ENCODE results near the gene GPR162.
A peak's percentile ranks its signal among the peaks of the same experiment; 100 is the strongest.

The GPR162 gene

GRCh38 chr12:6837370-6838060 is 15.9 kb downstream of the GPR162 start:
- H3K27me3 ChIP-seq (ENCODE audit: insufficient read depth, low read depth, severe bottlenecking) = no peaks in the 10 kb centered on the region
- no peaks in the 10 kb centered on the region for H3K9me3 ChIP-seq (ENCODE audit: severe bottlenecking)
- peak overlapping the region; percentile 98 for H3K27ac ChIP-seq
- no peak for TF ChIP-seq CTCF (IDR thresholded peaks at IDR 0.05; ENCODE audit: low read depth, low read length)
- H3K36me3 ChIP-seq = peaks cover 81% of the 10 kb centered on the region
- H3K4me3 ChIP-seq (ENCODE audit: low read depth, low read length) = no peak overlapping the region
- no peak for DNase-seq

GRCh38 chr12:6838854-6839253 is 17.2 kb downstream of the GPR162 start:
- Histone ChIP-seq H3K4me3 (ENCODE audit: low read depth, low read length) (no peak overlapping the region), H3K27me3 (ENCODE audit: insufficient read depth, low read depth, severe bottlenecking) (no peaks in the 10 kb centered on the region), H3K36me3 (peaks cover 83% of the 10 kb centered on the region), H3K27ac (peak overlapping the region; percentile 98), H3K9me3 (ENCODE audit: severe bottlenecking) (no peaks in the 10 kb centered on the region)
- no peak for TF ChIP-seq CTCF (IDR thresholded peaks at IDR 0.05; ENCODE audit: low read depth, low read length)
- DNase-seq = no peak

- no peak for TF ChIP-seq CTCF (IDR thresholded peaks at IDR 0.05; ENCODE audit: low read depth, low read length)
- Histone ChIP-seq H3K27me3 (ENCODE audit: insufficient read depth, low read depth, severe bottlenecking) (no peaks in the 10 kb centered on the region), H3K27ac (peak overlapping the region; percentile 98), H3K4me3 (ENCODE audit: low read depth, low read length) (peak overlapping the region; percentile 16), H3K9me3 (ENCODE audit: severe bottlenecking) (no peaks in the 10 kb centered on the region), H3K36me3 (peaks cover 83% of the 10 kb centered on the region)
- peak; percentile 98 for DNase-seq
These were observed 18.0 kb downstream of the GPR162 start for GRCh38 chr12:6839482-6840201.

GRCh38 chr12:6840330-6840729 is 18.7 kb downstream of the GPR162 start:
- Histone ChIP-seq H3K27ac (peak overlapping the region; percentile 98), H3K36me3 (peaks cover 83% of the 10 kb centered on the region), H3K9me3 (ENCODE audit: severe bottlenecking) (no peaks in the 10 kb centered on the region), H3K4me3 (ENCODE audit: low read depth, low read length) (no peak overlapping the region), H3K27me3 (ENCODE audit: insufficient read depth, low read depth, severe bottlenecking) (no peaks in the 10 kb centered on the region)
- no peak for TF ChIP-seq CTCF (IDR thresholded peaks at IDR 0.05; ENCODE audit: low read depth, low read length)
- peak; percentile 99 for DNase-seq

GRCh38 chr12:6840761-6841515 is 19.3 kb downstream of the GPR162 start, which contains the start of gene GNB3:
GNB3 (plus strand) TSS chr12:6840925; CDS start chr12:6841288, 363 bp downstream.
- peak within 1 kb of the TSS; percentile 98 for H3K27ac ChIP-seq

More at GRCh38 chr12:6840761-6841515, 19.3 kb downstream of the GPR162 start, which contains the start of gene GNB3:
- TF ChIP-seq CTCF (IDR thresholded peaks at IDR 0.05; ENCODE audit: low read depth, low read length) = no peak
- Histone ChIP-seq H3K36me3 (peaks cover 83% of the 10 kb centered on the region), H3K27me3 (ENCODE audit: insufficient read depth, low read depth, severe bottlenecking) (no peaks in the 10 kb centered on the region), H3K4me3 (ENCODE audit: low read depth, low read length) (peak within 1 kb of the TSS; percentile 66), H3K9me3 (ENCODE audit: severe bottlenecking) (no peaks in the 10 kb centered on the region)
- peak; percentile 54 for DNase-seq

Data from WERI-Rb-1 (cell line).